Measurements from ENCODE around the gene PRKRA. TPM values are rescaled to one million over a fixed set of nuclear protein-coding genes. Genes with fewer than 3 reads are reported as not detected.

The PRKRA gene
- total and polyA plus RNA-seq, 2 experiments from 2014 or later = 44.0 to 67.1 TPM

- no peak overlapping the region for H3K27ac Mint-ChIP-seq
- no peaks in the 10 kb centered on the region for H3K4me1 ChIP-seq (ENCODE audit: insufficient read depth)
Measured at GRCh38 chr2:178395295-178395694, 55.7 kb downstream of the PRKRA start.

GRCh38 chr2:178394859-178395258 is 56.1 kb downstream of the PRKRA start:
- Mint-ChIP-seq H3K36me3 (ENCODE audit: low read depth) (no peaks in the 10 kb centered on the region), H3K27ac (no peak overlapping the region; the same call in 1 of the 2 replicates), H3K9me3 (no peaks in the 10 kb centered on the region), H3K4me1 (no peaks in the 10 kb centered on the region), H3K27me3 (ENCODE audit: insufficient read depth, low read depth, poor library complexity) (no peaks in the 10 kb centered on the region), H3K4me3 (no peak overlapping the region)
- H2AFZ ChIP-seq = no peak overlapping the region
- no peak overlapping the region for H3K4me3 ChIP-seq
- H3F3A ChIP-seq (replicated peaks; ENCODE audit: low read depth) = no peaks in the 10 kb centered on the region
- H3K36me3 ChIP-seq (ENCODE audit: insufficient read depth) = no peaks in the 10 kb centered on the region
- H3K27ac ChIP-seq (ENCODE audit: low read depth) = no peak overlapping the region
- no peak for ATAC-seq
- no peaks in the 10 kb centered on the region for H4K20me1 ChIP-seq (replicated peaks; ENCODE audit: insufficient read depth)
- H3K27me3 ChIP-seq (ENCODE audit: insufficient read depth) = no peaks in the 10 kb centered on the region
- DNase-seq (ENCODE audit: low spot score) = no peak
- no peaks in the 10 kb centered on the region for H3K79me2 ChIP-seq (replicated peaks; ENCODE audit: insufficient read depth)
- no peaks in the 10 kb centered on the region for H3K4me1 ChIP-seq (ENCODE audit: insufficient read depth)
- H3K4me2 ChIP-seq = no peak overlapping the region
- H3K9me2 ChIP-seq (ENCODE audit: insufficient read depth) = no peaks in the 10 kb centered on the region
- TF ChIP-seq CREB1 (CRISPR knock-in tag; IDR thresholded peaks at IDR 0.05; ENCODE audit: low read depth) (no peak), ZNF114 (CRISPR knock-in tag; IDR thresholded peaks at IDR 0.05) (no peak), CTCF (conservative IDR thresholded peaks at IDR 0.05; ENCODE audit: low read depth in 2 of 2) (no peak), REST (IDR thresholded peaks at IDR 0.05; ENCODE audit: unreplicated experiment) (no peak), JUNB (IDR thresholded peaks at IDR 0.05; ENCODE audit: unreplicated experiment) (no peak), ETS1 (IDR thresholded peaks at IDR 0.05) (no peak), STAT1 (IDR thresholded peaks at IDR 0.05; ENCODE audit: unreplicated experiment) (no peak)

More at GRCh38 chr2:178395295-178395694, 55.7 kb downstream of the PRKRA start:
- no peak for DNase-seq (ENCODE audit: low spot score)
- no peak overlapping the region for H3K27ac ChIP-seq (ENCODE audit: low read depth)
- no peaks in the 10 kb centered on the region for H3K9me2 ChIP-seq (ENCODE audit: insufficient read depth)
- Mint-ChIP-seq H3K4me3 (no peak overlapping the region), H3K4me1 (no peaks in the 10 kb centered on the region), H3K27me3 (ENCODE audit: insufficient read depth, low read depth, poor library complexity) (no peaks in the 10 kb centered on the region), H3K36me3 (ENCODE audit: low read depth) (no peaks in the 10 kb centered on the region), H3K9me3 (no peaks in the 10 kb centered on the region)
- no peaks in the 10 kb centered on the region for H3F3A ChIP-seq (replicated peaks; ENCODE audit: low read depth)
- H3K4me2 ChIP-seq = no peak overlapping the region
- H4K20me1 ChIP-seq (replicated peaks; ENCODE audit: insufficient read depth) = no peaks in the 10 kb centered on the region
- TF ChIP-seq ETS1 (IDR thresholded peaks at IDR 0.05) = no peak
- TF ChIP-seq EZH2 (IDR thresholded peaks at IDR 0.05; ENCODE audit: low read depth, unreplicated experiment) = no peak
- TF ChIP-seq NANOG (IDR thresholded peaks at IDR 0.05; ENCODE audit: borderline replicate concordance) = no peak
- TF ChIP-seq STAT1 (IDR thresholded peaks at IDR 0.05; ENCODE audit: unreplicated experiment) = no peak
- ATAC-seq = no peak
- no peaks in the 10 kb centered on the region for H3K79me2 ChIP-seq (replicated peaks; ENCODE audit: insufficient read depth)
- H3K4me3 ChIP-seq = no peak overlapping the region
- H2AFZ ChIP-seq = no peak overlapping the region
- no peaks in the 10 kb centered on the region for H3K36me3 ChIP-seq (ENCODE audit: insufficient read depth)
- no peaks in the 10 kb centered on the region for H3K27me3 ChIP-seq (ENCODE audit: insufficient read depth)

Data from GM23338 (cell line).